H1 (cell line): ENCODE measurements around the gene TMEM250. TPM values are rescaled to one million over a fixed set of nuclear protein-coding genes. Genes with fewer than 3 reads are reported as not detected.
A peak's percentile ranks its signal among the peaks of the same experiment; 100 is the strongest.

Source experiments
- CTCF ChIA-PET: fragments of 300-600 bp; sonication (Branson Sonifier 250); formaldehyde crosslinking; loops from one replicate; lab custom pipeline; 2021; ENCODE audit not compliant: partially characterized antibody; lab: Charles Lee
- POLR2A ChIA-PET: fragments of 300-600 bp; sonication (Branson Sonifier 250); formaldehyde crosslinking; loops from one replicate; lab custom pipeline; 2021; ENCODE audit warnings: inconsistent platforms; ENCODE audit not compliant: partially characterized antibody; lab: Charles Lee
- DNase-seq, 2 experiments: peaks; one replicate each; pipeline versions ENCODE4 v3.0.0 to v3.0.0-alpha.2; 2010 to 2022; ENCODE audit warnings: low spot score in 2 of 2, low read depth in 1 of 2, mixed read lengths in 1 of 2
- FAIRE-seq: peaks from 2 replicates; lab custom pipeline; 2011; peaks lifted over from hg19 to GRCh38; lab: Jason Lieb, UNC
- H2AFZ ChIP-seq: 2 replicates; pipeline ENCODE4 v1.8.1; 2012; ENCODE audit warnings: low read length, inconsistent platforms
- H2AK5ac ChIP-seq: 2 replicates; pipeline ENCODE4 v1.6.1; 2013; ENCODE audit warnings: low read depth, low read length
- H2BK120ac ChIP-seq: replicated peaks from 2 replicates; pipeline ENCODE3; 2013; ENCODE audit warnings: low read depth, low read length, inconsistent platforms
- H2BK12ac ChIP-seq: 2 replicates; pipeline ENCODE4 v1.6.1; 2013; ENCODE audit warnings: low read depth, low read length
- H2BK15ac ChIP-seq: 2 replicates; pipeline ENCODE4 v1.6.1; 2013; ENCODE audit warnings: low read length
- H2BK20ac ChIP-seq: 2 replicates; pipeline ENCODE4 v1.6.1; 2013; ENCODE audit warnings: low read length
- H2BK5ac ChIP-seq: 2 replicates; pipeline ENCODE4 v1.6.1; 2013; ENCODE audit warnings: low read depth, low read length
- H3K14ac ChIP-seq: 2 replicates; pipeline ENCODE4 v1.6.1; 2013; ENCODE audit warnings: inconsistent platforms; ENCODE audit not compliant: insufficient read length
- H3K18ac ChIP-seq: 2 replicates; pipeline ENCODE4 v1.6.1; 2013; ENCODE audit warnings: low read length; ENCODE audit errors: extremely low read depth
- H3K23ac ChIP-seq: 2 replicates; pipeline ENCODE4 v1.6.1; 2013; ENCODE audit warnings: inconsistent platforms; ENCODE audit not compliant: insufficient read length
- H3K23me2 ChIP-seq: 2 replicates; pipeline ENCODE4 v1.6.1; 2013; ENCODE audit warnings: low read depth, low read length
- H3K27ac ChIP-seq: 2 replicates; pipeline ENCODE4 v1.6.1; 2011; ENCODE audit warnings: low read depth, low read length, inconsistent platforms
- H3K27me3 ChIP-seq, 4 experiments: replicated peaks in 1 of 4; 1 replicate in 1 of 4; 2 replicates in 3 of 4; pipeline versions ENCODE4 v1.6.1 to v1.8.1; 2011 to 2013; ENCODE audit warnings: low read length in 3 of 4, mild to moderate bottlenecking in 3 of 4, inconsistent platforms in 2 of 4, mixed read lengths in 2 of 4, moderate library complexity in 1 of 4; ENCODE audit not compliant: control insufficient read depth in 3 of 4, insufficient read depth in 3 of 4; ENCODE audit errors: extremely low read depth in 1 of 4
- H3K36me3 ChIP-seq, 4 experiments: 2 replicates each; pipeline versions ENCODE4 v1.6.1 to v1.8.1; 2011 to 2013; ENCODE audit warnings: mild to moderate bottlenecking in 4 of 4, low read length in 3 of 4, moderate library complexity in 2 of 4, control low read depth in 1 of 4, inconsistent platforms in 1 of 4; ENCODE audit not compliant: insufficient read depth in 4 of 4, control insufficient read depth in 2 of 4
- H3K4ac ChIP-seq: replicated peaks from 2 replicates; pipeline ENCODE3; 2013; ENCODE audit warnings: low read length, low read depth, mixed read lengths, inconsistent platforms; ENCODE audit not compliant: insufficient read length
- H3K4me1 ChIP-seq, 4 experiments: replicated peaks in 1 of 4; 1 replicate in 1 of 4; 2 replicates in 3 of 4; pipeline versions ENCODE4 v1.6.1 to v1.8.1; 2011 to 2013; ENCODE audit warnings: low read length in 3 of 4, inconsistent platforms in 2 of 4, mixed read lengths in 1 of 4; ENCODE audit not compliant: insufficient read depth in 4 of 4, control insufficient read depth in 3 of 4
- H3K4me2 ChIP-seq, 2 experiments: 2 replicates each; pipeline versions ENCODE4 v1.6.1 to v1.8.1; 2011 to 2013; ENCODE audit warnings: low read depth in 2 of 2, low read length in 2 of 2, control low read depth in 1 of 2, inconsistent platforms in 1 of 2, mild to moderate bottlenecking in 1 of 2; ENCODE audit not compliant: insufficient read depth in 1 of 2
- H3K4me3 ChIP-seq, 4 experiments: fragments of 200-600, 300-600 bp in 1 of 4; sonication (generic), shearing (Covaris generic), sonication (Bioruptor Twin) in 1 of 4; 2 replicates each; pipeline versions ENCODE4 v1.5.1 to v1.8.1; 2011 to 2016; ENCODE audit warnings: low read length in 4 of 4, low read depth in 3 of 4, control low read depth in 2 of 4, inconsistent platforms in 2 of 4, mild to moderate bottlenecking in 2 of 4, mixed read lengths in 1 of 4, moderate library complexity in 1 of 4; ENCODE audit not compliant: insufficient read depth in 2 of 4; ENCODE audit errors: extremely low read depth in 1 of 4
- H3K56ac ChIP-seq: replicated peaks from 2 replicates; pipeline ENCODE3; 2013; ENCODE audit warnings: low read depth, mild to moderate bottlenecking, mixed read lengths, low read length, inconsistent platforms; ENCODE audit not compliant: insufficient read length
- H3K79me1 ChIP-seq: 2 replicates; pipeline ENCODE4 v1.6.1; 2013; ENCODE audit warnings: low read depth, low read length, control low read depth
- H3K79me2 ChIP-seq, 2 experiments: 2 replicates each; pipeline versions ENCODE4 v1.6.1 to v1.8.1; 2012 to 2013; ENCODE audit warnings: low read length in 2 of 2, mild to moderate bottlenecking in 2 of 2, inconsistent platforms in 1 of 2; ENCODE audit not compliant: insufficient read depth in 2 of 2, control insufficient read depth in 1 of 2
- H3K9ac ChIP-seq, 4 experiments: replicated peaks in 1 of 4; 1 replicate in 1 of 4; 2 replicates in 3 of 4; pipeline versions ENCODE4 v1.6.1 to v1.8.1; 2011 to 2013; ENCODE audit warnings: low read depth in 3 of 4, low read length in 3 of 4, control low read depth in 2 of 4, mild to moderate bottlenecking in 2 of 4, moderate library complexity in 2 of 4, inconsistent platforms in 1 of 4; ENCODE audit errors: extremely low read depth in 1 of 4
- H3K9me3 ChIP-seq, 2 experiments: 2 replicates each; pipeline versions ENCODE4 v1.6.1 to v1.8.1; 2012 to 2013; ENCODE audit warnings: mild to moderate bottlenecking in 2 of 2, moderate library complexity in 2 of 2, control low read depth in 1 of 2, inconsistent platforms in 1 of 2, low read depth in 1 of 2, low read length in 1 of 2, mixed read lengths in 1 of 2; ENCODE audit not compliant: insufficient read depth in 2 of 2
- H4K20me1 ChIP-seq, 2 experiments: replicated peaks in 1 of 2; 2 replicates each; pipeline versions ENCODE3 to v1.8.1; 2011 to 2013; ENCODE audit warnings: inconsistent platforms in 2 of 2, low read length in 2 of 2, mild to moderate bottlenecking in 1 of 2; ENCODE audit not compliant: insufficient read depth in 2 of 2, control insufficient read depth in 1 of 2
- H4K5ac ChIP-seq: 2 replicates; pipeline ENCODE4 v1.6.1; 2013; ENCODE audit warnings: low read length, low read depth, mixed read lengths, inconsistent platforms; ENCODE audit not compliant: insufficient read length
- H4K8ac ChIP-seq: 2 replicates; pipeline ENCODE4 v1.8.0; 2013; ENCODE audit warnings: mild to moderate bottlenecking, moderate library complexity, low read length, inconsistent platforms; ENCODE audit not compliant: insufficient read depth; ENCODE audit errors: extremely low read depth
- H4K91ac ChIP-seq: replicated peaks from 2 replicates; pipeline ENCODE3; 2013; ENCODE audit warnings: low read length, mixed read lengths, inconsistent platforms; ENCODE audit not compliant: insufficient read length
- BRCA1 ChIP-seq: IDR thresholded peaks from 2 replicates; pipeline ENCODE4 v1.6.1; 2012; ENCODE audit warnings: low read depth, low read length, improper control_type of control experiment
- GTF2F1 ChIP-seq: IDR thresholded peaks from 2 replicates; pipeline ENCODE4 v1.6.1; 2012; ENCODE audit warnings: low read depth, low read length, improper control_type of control experiment, borderline replicate concordance
- HDAC2 ChIP-seq, 2 experiments: fragments of 300-600 bp in 1 of 2; sonication (generic) in 1 of 2; IDR thresholded peaks; 2 replicates each; pipeline ENCODE4 v1.6.1; 2011 to 2012; ENCODE audit warnings: low read depth in 2 of 2, low read length in 2 of 2, mild to moderate bottlenecking in 2 of 2, moderate library complexity in 2 of 2, borderline replicate concordance in 1 of 2, inconsistent platforms in 1 of 2
- JUN ChIP-seq: IDR thresholded peaks from 2 replicates; pipeline ENCODE4 v1.6.1; 2011; ENCODE audit warnings: low read depth, mild to moderate bottlenecking, improper control_type of control experiment, low read length
- KDM1A ChIP-seq: fragments of 200-600, 300-600 bp; sonication (generic); IDR thresholded peaks from 2 replicates; pipeline ENCODE4 v1.7.1; 2016; ENCODE audit warnings: mild to moderate bottlenecking, low read length, borderline replicate concordance
- POLR2AphosphoS5 ChIP-seq: IDR thresholded peaks from 2 replicates; pipeline ENCODE4 v1.6.1; 2011; ENCODE audit warnings: low read depth, low read length
- RBBP5 ChIP-seq: IDR thresholded peaks from 2 replicates; pipeline ENCODE4 v1.7.1; 2012; ENCODE audit warnings: low read depth, mild to moderate bottlenecking, inconsistent platforms, low read length, moderate library complexity, borderline replicate concordance
- RFX5 ChIP-seq: IDR thresholded peaks from 2 replicates; pipeline ENCODE4 v1.6.1; 2011; ENCODE audit warnings: low read depth, low read length, improper control_type of control experiment, borderline replicate concordance
- RNF2 ChIP-seq: fragments of 200-900, 300-1000 bp; sonication (generic); IDR thresholded peaks from 2 replicates; pipeline ENCODE4 v1.7.1; 2016; ENCODE audit warnings: borderline replicate concordance, low read depth, mild to moderate bottlenecking, antibody characterized with exemption, low read length; ENCODE audit not compliant: poor library complexity, severe bottlenecking; ENCODE audit errors: missing control alignments
- RXRA ChIP-seq: IDR thresholded peaks from 2 replicates; pipeline ENCODE4 v1.6.1; 2011; ENCODE audit warnings: low read depth, mild to moderate bottlenecking, low read length, moderate library complexity; ENCODE audit not compliant: insufficient read depth
- SIN3A ChIP-seq, 2 experiments: IDR thresholded peaks in 1 of 2; conservative IDR thresholded peaks in 1 of 2; 2 replicates each; pipeline ENCODE4 v1.6.1; 2011 to 2012; ENCODE audit warnings: low read length in 2 of 2, improper control_type of control experiment in 1 of 2, low read depth in 1 of 2, mild to moderate bottlenecking in 1 of 2
- SP1 ChIP-seq: IDR thresholded peaks from 2 replicates; pipeline ENCODE4 v1.6.1; 2011; ENCODE audit warnings: low read depth, low read length
- SP2 ChIP-seq: IDR thresholded peaks from 2 replicates; pipeline ENCODE4 v1.6.1; 2012; ENCODE audit warnings: mild to moderate bottlenecking, low read length, inconsistent platforms
- TBP ChIP-seq: IDR thresholded peaks from 2 replicates; pipeline ENCODE4 v1.6.1; 2011; ENCODE audit warnings: low read depth, low read length, improper control_type of control experiment
- WGBS, 2 experiments: shearing (Covaris generic) in 1 of 2; methylation state at CpG; one replicate each; pipeline versions ENCODE4 v1.1.6 to v1.1.7; 2013 to 2015; ENCODE audit warnings: low lambda C conversion rate in 2 of 2, mixed read lengths in 2 of 2, inconsistent platforms in 1 of 2, low coverage in 1 of 2, missing lambda C conversion rate in 1 of 2; ENCODE audit not compliant: insufficient replicate concordance in 2 of 2, insufficient coverage in 1 of 2, insufficient read length in 1 of 2; ENCODE audit errors: extremely low coverage in 1 of 2, missing lambda C conversion rate in 1 of 2; 5-methylcytosine and 5-hydroxymethylcytosine counted together
- polyA plus RNA-seq, 7 experiments: library from polyadenylated mRNA; depleted of rRNA in 3 of 7; stranded (reverse) in 5 of 7; unstranded in 2 of 7; fragments of >200 nt in 5 of 7; fragments of 200-250 nt in 2 of 7; gene quantifications; 1 replicate in 5 of 7; 2 replicates in 1 of 7; 4 replicates in 1 of 7; pipeline versions ENCODE4 v1.2.1 to v1.2.3, GENCODE V29; 2011 to 2013; ENCODE audit warnings: missing spikeins in 2 of 7, mixed read lengths in 2 of 7
- total RNA-seq: library from RNA; stranded (reverse); fragmentation: NEBNext Ultra II Directional; extraction: Animal tissue kit (Norgen Biotek cat#: 25700); gene quantifications from 2 replicates; pipeline ENCODE4 v1.2.1, GENCODE V29; 2021

The TMEM250 gene
- total and polyA plus RNA-seq, 2 of the 8 experiments (the other 6 are each of a cell fraction or from before 2014, with no cell fraction given): 22.3 to 34.9 TPM

DNA sequence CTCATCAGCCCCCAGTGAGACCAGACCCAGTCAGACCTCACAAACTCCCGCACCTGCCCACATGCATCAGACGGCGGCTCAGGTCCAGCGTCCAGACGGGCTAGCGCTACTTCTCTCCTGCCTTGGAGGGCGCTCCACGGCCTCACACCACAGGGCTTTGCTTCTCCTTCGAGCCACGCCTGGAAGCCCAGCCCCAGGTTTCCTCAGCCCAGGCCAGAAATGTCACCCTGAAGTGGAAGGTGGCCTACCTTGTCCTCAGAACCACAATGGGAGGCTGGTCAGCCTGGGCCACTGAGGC is 26.4 kb downstream of the TMEM250 start:
- Histone ChIP-seq H4K8ac (peak overlapping the region; percentile 48; the same call in 1 of the 2 replicates), H2AFZ (no peak overlapping the region), H3K23ac (no peak overlapping the region), H3K36me3 (no peaks in the 10 kb centered on the region), H4K91ac (no peak overlapping the region), H3K79me2 (peaks cover 0 to 6% of the 10 kb centered on the region in 2 experiments; a peak in 1 of 4 replicates), H3K27me3 (peaks cover 2 to 26% (median 22%) of the 10 kb centered on the region in 4 experiments), H3K56ac (no peak overlapping the region), H2BK12ac (no peak overlapping the region), H3K23me2 (peaks cover 8% of the 10 kb centered on the region; the same call in 1 of the 2 replicates), H3K9me3 (no peaks in the 10 kb centered on the region), H3K14ac (no peak overlapping the region), H3K27ac (no peak overlapping the region), H4K20me1 (peaks cover 3 to 4% of the 10 kb centered on the region in 2 experiments), H3K9ac (no peak overlapping the region), H2BK120ac (no peak overlapping the region), H3K4ac (no peak overlapping the region), H3K4me2 (no peak overlapping the region), H3K4me3 (no peak overlapping the region), H2BK20ac (no peak overlapping the region), H3K4me1 (peaks cover 0 to 30% (median 19%) of the 10 kb centered on the region in 4 experiments; a peak in 6 of 7 replicates), H3K79me1 (no peaks in the 10 kb centered on the region; the same call in 1 of the 2 replicates), H4K5ac (no peak overlapping the region), H2BK5ac (no peak overlapping the region), H2AK5ac (no peak overlapping the region; the same call in 1 of the 2 replicates), H2BK15ac (no peak overlapping the region), H3K18ac (no peak overlapping the region)
- FAIRE-seq (no peak), DNase-seq (no peak)
- ChIA-PET POLR2A (interaction anchor here (0.8 to 1.4 kb wide), 2 partner anchors 21 to 39 kb away, joined by 3 to 4 read pairs; no protein-coding TSS in a partner anchor), CTCF (interaction anchor here (1.1 to 2.9 kb wide), 11 partner anchors 9 to 125 kb away, joined by 3 to 17 read pairs (median 4); no protein-coding TSS in a partner anchor)
- WGBS, 2 experiments: 87% methylated on average over 10 of the region's 10 CpGs; no CpG with 5 or more reads in 1 of the 2 experiments
- TF ChIP-seq HDAC2 (IDR thresholded peaks at IDR 0.05; ENCODE audit: borderline replicate concordance in 1 of 2, low read depth in 2 of 2, low read length in 2 of 2) (no peak), JUN (no peak), RXRA (no peak), TBP (no peak), RFX5 (no peak), POLR2AphosphoS5 (no peak), BRCA1 (no peak), GTF2F1 (no peak), SIN3A (conservative IDR thresholded peaks at IDR 0.05 in 1 of 2, IDR thresholded peaks at IDR 0.05 in 1 of 2; ENCODE audit: low read depth in 1 of 2, low read length in 2 of 2) (no peak), RNF2 (no peak), RBBP5 (no peak), SP2 (no peak), KDM1A (no peak), SP1 (no peak)
